ENCODE data around the gene MYB. TPM values are rescaled to one million over a fixed set of nuclear protein-coding genes. Genes with fewer than 3 reads are reported as not detected.

MYB gene
- total and polyA plus RNA-seq, 2 of the 13 experiments (the other 11 are each of a cell fraction or from before 2014, with no cell fraction given) = 0.04 to 0.20 TPM

DNA sequence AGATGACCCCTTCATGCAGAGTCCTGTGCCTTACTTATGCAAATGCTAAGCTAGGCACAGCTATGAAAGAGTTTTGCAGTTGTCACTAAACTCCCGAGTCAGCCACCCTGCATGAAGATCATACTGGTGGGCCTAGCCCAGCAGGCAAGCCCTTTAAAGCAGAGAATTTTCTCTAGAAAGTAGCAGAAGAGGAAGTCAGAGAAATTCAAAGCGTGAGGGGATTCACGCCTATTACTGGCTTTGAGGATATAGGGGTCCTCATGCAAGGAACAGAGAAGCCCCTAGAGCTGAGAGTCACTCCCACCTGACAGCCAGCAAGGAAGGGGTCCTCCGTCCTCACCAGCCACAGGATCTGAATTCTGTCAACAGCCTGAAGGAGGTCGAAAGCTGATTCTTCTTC is 54.6 kb downstream of the MYB start:
- DNase-seq (ENCODE audit: low spot score) (no peak), ATAC-seq (no peak), FAIRE-seq (no peak)
- TF ChIP-seq FOXA3 (CRISPR knock-in tag; IDR thresholded peaks at IDR 0.05) (no peak), TAF15 (IDR thresholded peaks at IDR 0.05; ENCODE audit: low read depth, low read length, poor library complexity, severe bottlenecking) (no peak), SRSF1 (optimal IDR thresholded peaks at IDR 0.05; ENCODE audit: low read depth, low read length) (no peak), ZFP37 (CRISPR knock-in tag; IDR thresholded peaks at IDR 0.05; ENCODE audit: borderline replicate concordance) (no peak), ISX (CRISPR knock-in tag; conservative IDR thresholded peaks at IDR 0.05) (no peak), KLF6 (CRISPR knock-in tag; IDR thresholded peaks at IDR 0.05) (no peak), THAP8 (CRISPR knock-in tag; IDR thresholded peaks at IDR 0.05; ENCODE audit: borderline replicate concordance) (no peak), JDP2 (CRISPR knock-in tag; IDR thresholded peaks at IDR 0.05; ENCODE audit: borderline replicate concordance) (no peak), ZNF296 (CRISPR knock-in tag; conservative IDR thresholded peaks at IDR 0.05) (no peak), HINFP (CRISPR knock-in tag; IDR thresholded peaks at IDR 0.05; ENCODE audit: low read depth) (no peak), PRDM4 (CRISPR knock-in tag; IDR thresholded peaks at IDR 0.05; ENCODE audit: borderline replicate concordance) (no peak), ZBTB21 (CRISPR knock-in tag; IDR thresholded peaks at IDR 0.05) (no peak), FOSL1 (CRISPR knock-in tag; IDR thresholded peaks at IDR 0.05; ENCODE audit: borderline replicate concordance) (no peak)
- TF ChIP-seq, protein P1, sequence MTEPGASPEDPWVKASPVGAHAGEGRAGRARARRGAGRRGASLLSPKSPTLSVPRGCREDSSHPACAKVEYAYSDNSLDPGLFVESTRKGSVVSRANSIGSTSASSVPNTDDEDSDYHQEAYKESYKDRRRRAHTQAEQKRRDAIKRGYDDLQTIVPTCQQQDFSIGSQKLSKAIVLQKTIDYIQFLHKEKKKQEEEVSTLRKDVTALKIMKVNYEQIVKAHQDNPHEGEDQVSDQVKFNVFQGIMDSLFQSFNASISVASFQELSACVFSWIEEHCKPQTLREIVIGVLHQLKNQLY (CRISPR knock-in tag; IDR thresholded peaks at IDR 0.05) = no peak
- TF ChIP-seq, protein P2, sequence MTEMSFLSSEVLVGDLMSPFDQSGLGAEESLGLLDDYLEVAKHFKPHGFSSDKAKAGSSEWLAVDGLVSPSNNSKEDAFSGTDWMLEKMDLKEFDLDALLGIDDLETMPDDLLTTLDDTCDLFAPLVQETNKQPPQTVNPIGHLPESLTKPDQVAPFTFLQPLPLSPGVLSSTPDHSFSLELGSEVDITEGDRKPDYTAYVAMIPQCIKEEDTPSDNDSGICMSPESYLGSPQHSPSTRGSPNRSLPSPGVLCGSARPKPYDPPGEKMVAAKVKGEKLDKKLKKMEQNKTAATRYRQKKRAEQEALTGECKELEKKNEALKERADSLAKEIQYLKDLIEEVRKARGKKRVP (CRISPR knock-in tag; IDR thresholded peaks at IDR 0.05) = no peak
- no TSS peak for BruUV-seq (replicated peaks)
- ChIA-PET CTCF (ENCODE audit: low intra/inter-chr PET ratio, low total read pairs) (no interaction called here), POLR2A (no interaction called here)
- H3K9ac ChIP-seq (ENCODE audit: insufficient read depth, low read depth, low read length) = no peak overlapping the region
- H4K20me1 ChIP-seq (ENCODE audit: insufficient read depth, low read length) = no peaks in the 10 kb centered on the region
- no peak overlapping the region for H3K4me2 ChIP-seq (ENCODE audit: low read depth, low read length)
- no peak overlapping the region for H3K4me3 ChIP-seq (replicated peaks in 1 of 3; ENCODE audit: insufficient read depth in 1 of 3, low read depth in 2 of 3, low read length in 3 of 3)
- intact Hi-C loops (cut with micrococcal nuclease; ENCODE audit: unreplicated experiment) (no loop called here), in situ Hi-C loops (cut with HindIII; ENCODE audit: extremely low pct_ligation_motif_present, low pct_unique_long_range_greater_than_20kb) (no loop called here)
- H3K27me3 ChIP-seq (ENCODE audit: control insufficient read depth in 1 of 2, insufficient read depth in 2 of 2, low read length in 2 of 2) = peaks cover 0 to 12% of the 10 kb centered on the region in 2 experiments; a peak in 1 of 5 replicates
- H3K4me1 ChIP-seq (ENCODE audit: insufficient read depth, low read length) = no peaks in the 10 kb centered on the region
- WGBS (ENCODE audit: low lambda C conversion rate) = 43% methylated on average over 5 of the region's 5 CpGs
- no peak overlapping the region for H2AFZ ChIP-seq (ENCODE audit: low read length)
- H3K27ac ChIP-seq (ENCODE audit: extremely low read length, insufficient read depth, low read length) = no peak overlapping the region
- no peaks in the 10 kb centered on the region for H3K36me3 ChIP-seq (replicated peaks in 1 of 2; ENCODE audit: control insufficient read depth in 1 of 2, insufficient read depth in 2 of 2, low read length in 2 of 2)
- H3K79me2 ChIP-seq (ENCODE audit: insufficient read depth, low read length) = no peaks in the 10 kb centered on the region
- no peaks in the 10 kb centered on the region for H3K9me3 ChIP-seq (ENCODE audit: low read length)
